Stimulated activated CD8-positive, alpha-beta memory T cell treated with anti-CD3 and anti-CD28 coated beads, Interleukin-15, amount 100 ng/mL, for 24 hours (primary cell): ENCODE measurements around the gene SDK1.

Source experiments
- DNase-seq: peaks from one replicate; pipeline ENCODE4 v3.0.0-alpha.2; 2020; ENCODE audit warnings: low read depth

SDK1 gene

GRCh38 chr7:3880228-3880987, 579.4 kb downstream of the SDK1 start:
- DNase-seq, result no peak

GRCh38 chr7:3882782-3883181, 581.7 kb downstream of the SDK1 start:
- no peak for DNase-seq

GRCh38 chr7:3884543-3884942, 583.5 kb downstream of the SDK1 start:
- no peak for DNase-seq

GRCh38 chr7:3887096-3887690, 586.1 kb downstream of the SDK1 start:
- DNase-seq, result no peak

- no peak for DNase-seq
These were observed 587.0 kb downstream of the SDK1 start for GRCh38 chr7:3888096-3888495.

- no peak for DNase-seq
These were observed 591.1 kb downstream of the SDK1 start for GRCh38 chr7:3892157-3892556.

- DNase-seq, result no peak
These were observed 591.6 kb downstream of the SDK1 start for GRCh38 chr7:3892686-3893085.

- no peak for DNase-seq
These were observed 592.2 kb downstream of the SDK1 start for GRCh38 chr7:3893151-3893788.

- no peak for DNase-seq
These were observed 592.7 kb downstream of the SDK1 start for GRCh38 chr7:3893789-3894153.

GRCh38 chr7:3895341-3896116, 594.5 kb downstream of the SDK1 start:
- no peak for DNase-seq

GRCh38 chr7:3896169-3896765, 595.2 kb downstream of the SDK1 start:
- DNase-seq, result no peak

GRCh38 chr7:3897430-3898372, 596.6 kb downstream of the SDK1 start:
- no peak for DNase-seq

- DNase-seq, result no peak
These were observed 598.5 kb downstream of the SDK1 start for GRCh38 chr7:3899559-3899991.

GRCh38 chr7:3908153-3908552, 607.1 kb downstream of the SDK1 start:
- DNase-seq, result no peak

GRCh38 chr7:3909128-3909527, 608.1 kb downstream of the SDK1 start:
- no peak for DNase-seq

GRCh38 chr7:3910054-3910453, 609.0 kb downstream of the SDK1 start:
- DNase-seq, result no peak

GRCh38 chr7:3911685-3912084, 610.6 kb downstream of the SDK1 start:
- DNase-seq, result no peak

GRCh38 chr7:3912291-3912690, 611.2 kb downstream of the SDK1 start:
- no peak for DNase-seq

GRCh38 chr7:3914051-3914775, 613.2 kb downstream of the SDK1 start:
- DNase-seq, result no peak

- DNase-seq, result no peak
These were observed 614.4 kb downstream of the SDK1 start for GRCh38 chr7:3915337-3915878.
